HCT116 (cell line): ENCODE measurements around the gene RACK1. TPM values are rescaled to one million over a fixed set of nuclear protein-coding genes. Genes with fewer than 3 reads are reported as not detected.

ENCODE experiments used
- ATAC-seq: fragments of 200-7000 bp; cut with Tn5 transposase; 2 replicates; pipeline ENCODE4 v1.9.1; 2020; ENCODE audit warnings: mild to moderate bottlenecking, moderate library complexity
- BruUV-seq: library from RNA; stranded (reverse); fragments of 400-500 nt; replicated peaks from 2 replicates; lab custom pipeline; 2021; lab: Mats Ljungman, UMichigan
- CTCF ChIA-PET: fragments of 300-600 bp; sonication (Branson Sonifier 250); formaldehyde crosslinking; loops from one replicate; lab custom pipeline; 2021; ENCODE audit warnings: antibody characterized with exemption; lab: Charles Lee
- POLR2A ChIA-PET: fragments of 300-600, 350-600 bp; sonication (Branson Sonifier 250); formaldehyde crosslinking; loops from one replicate; lab custom pipeline; 2021; ENCODE audit warnings: antibody characterized with exemption; lab: Charles Lee
- RAD21 ChIA-PET, 2 experiments: fragments of 300-600 bp; sonication (Branson Sonifier 250); formaldehyde crosslinking; loops; one replicate each; lab custom pipeline; 2023; ENCODE audit warnings: low total read pairs in 2 of 2; ENCODE audit not compliant: uncharacterized antibody in 2 of 2, unreplicated experiment in 2 of 2, low non-redundant PET in 1 of 2; lab: Charles Lee
- DNase-seq: peaks from one replicate; pipeline ENCODE4 v3.0.0-alpha.2; 2010; ENCODE audit warnings: low read depth, low spot score
- H2AFZ ChIP-seq: fragments of 200-600 bp; shearing (Covaris generic), sonication (generic); 2 replicates; pipeline ENCODE4 v1.6.1; 2017; ENCODE audit warnings: low read depth, mixed run types, mixed read lengths, antibody characterized with exemption, low read length; ENCODE audit not compliant: poor library complexity, severe bottlenecking
- H3K27ac ChIP-seq: 2 replicates; pipeline ENCODE4 v1.5.1; 2012; ENCODE audit warnings: low read depth, low read length
- H3K27me3 ChIP-seq: fragments of 200-600 bp; sonication (generic); 2 replicates; pipeline ENCODE4 v1.6.1; 2016; ENCODE audit warnings: mixed run types, low read length, mixed read lengths; ENCODE audit not compliant: insufficient read depth
- H3K36me3 ChIP-seq, 2 experiments: fragments of 200-500 bp in 1 of 2; fragments of 200-600 bp in 1 of 2; sonication (Bioruptor generic) in 1 of 2; sonication (generic) in 1 of 2; 2 replicates each; pipeline versions ENCODE4 v1.5.1 to v1.6.1; 2014 to 2016; ENCODE audit warnings: low read length in 2 of 2, inconsistent platforms in 1 of 2, mixed read lengths in 1 of 2, mixed run types in 1 of 2; ENCODE audit not compliant: insufficient read depth in 2 of 2, control insufficient read depth in 1 of 2
- H3K4me1 ChIP-seq, 2 experiments: fragments of 200-600 bp in 1 of 2; sonication (generic) in 1 of 2; 2 replicates each; pipeline versions ENCODE4 v1.5.1 to v1.6.1; 2012 to 2017; ENCODE audit warnings: low read length in 2 of 2, inconsistent platforms in 1 of 2, mild to moderate bottlenecking in 1 of 2, mixed read lengths in 1 of 2, mixed run types in 1 of 2, moderate library complexity in 1 of 2; ENCODE audit not compliant: insufficient read depth in 2 of 2, control insufficient read depth in 1 of 2
- H3K4me2 ChIP-seq: fragments of 200-600 bp; sonication (generic); 2 replicates; pipeline ENCODE4 v1.6.1; 2017; ENCODE audit warnings: mixed run types, low read length, mixed read lengths
- H3K4me3 ChIP-seq, 2 experiments: fragments of 200-600 bp in 1 of 2; sonication (generic) in 1 of 2; replicated peaks in 1 of 2; 2 replicates each; pipeline ENCODE4 v1.5.1; 2011 to 2016; ENCODE audit warnings: low read length in 2 of 2, control low read depth in 1 of 2, low read depth in 1 of 2, mild to moderate bottlenecking in 1 of 2, mixed read lengths in 1 of 2, mixed run types in 1 of 2
- H3K79me2 ChIP-seq: fragments of 200-600 bp; sonication (generic); 2 replicates; pipeline ENCODE4 v1.6.1; 2017; ENCODE audit warnings: mild to moderate bottlenecking, mixed run types, low read length, moderate library complexity, mixed read lengths; ENCODE audit not compliant: insufficient read depth
- H3K9ac ChIP-seq: fragments of 200-600 bp; sonication (generic); 2 replicates; pipeline ENCODE4 v1.6.1; 2016; ENCODE audit warnings: low read length, mixed read lengths
- H3K9me2 ChIP-seq: fragments of 200-600 bp; sonication (generic), shearing (Covaris generic); 2 replicates; pipeline ENCODE4 v1.6.1; 2017; ENCODE audit warnings: mixed run types, mild to moderate bottlenecking, moderate library complexity; ENCODE audit not compliant: insufficient read depth
- H3K9me3 ChIP-seq, 2 experiments: fragments of 200-500 bp in 1 of 2; fragments of 200-600 bp in 1 of 2; sonication (Bioruptor generic) in 1 of 2; sonication (generic) in 1 of 2; 2 replicates each; pipeline ENCODE4 v1.6.1; 2014 to 2017; ENCODE audit warnings: low read length in 2 of 2, mixed read lengths in 2 of 2, inconsistent platforms in 1 of 2, low read depth in 1 of 2, mild to moderate bottlenecking in 1 of 2, mixed run types in 1 of 2, moderate library complexity in 1 of 2; ENCODE audit not compliant: control insufficient read depth in 1 of 2, insufficient read depth in 1 of 2
- H4K20me1 ChIP-seq: fragments of 200-600 bp; sonication (generic), shearing (Covaris generic); 2 replicates; pipeline ENCODE4 v1.6.1; 2017; ENCODE audit warnings: mixed run types, mild to moderate bottlenecking, moderate library complexity; ENCODE audit not compliant: insufficient read depth
- CEBPB ChIP-seq: IDR thresholded peaks from 2 replicates; pipeline ENCODE4 v1.6.1; 2012; ENCODE audit warnings: low read depth
- EGR1 ChIP-seq: IDR thresholded peaks from 2 replicates; pipeline ENCODE4 v1.6.1; 2012; ENCODE audit warnings: low read depth
- FOSL1 ChIP-seq: IDR thresholded peaks from 2 replicates; pipeline ENCODE4 v1.6.1; 2012; ENCODE audit warnings: low read depth
- POLR2A ChIP-seq: IDR thresholded peaks from 2 replicates; pipeline ENCODE4 v1.7.0; 2011; ENCODE audit warnings: borderline replicate concordance; ENCODE audit not compliant: insufficient read depth, insufficient read length; ENCODE audit errors: extremely low read depth
- POLR2AphosphoS5 ChIP-seq: IDR thresholded peaks from 2 replicates; pipeline ENCODE4 v1.6.1; 2011; ENCODE audit warnings: mild to moderate bottlenecking, low read depth, low read length, moderate library complexity
- TCF7L2 ChIP-seq: IDR thresholded peaks from 2 replicates; pipeline ENCODE4 v1.7.0; 2011; ENCODE audit warnings: borderline replicate concordance, inconsistent platforms; ENCODE audit not compliant: insufficient read depth, insufficient read length; ENCODE audit errors: extremely low read depth
- ZFX ChIP-seq: fragments of 450-650 bp; IDR thresholded peaks from 2 replicates; pipeline ENCODE4 v1.6.1; 2017
- intact Hi-C: fragments of 100-400 bp; cut with micrococcal nuclease; formaldehyde crosslinking; loops from 2 replicates; pipeline ENCODE4 v1.10.0; 2022
- total RNA-seq: library from RNA; stranded (reverse); gene quantifications from one replicate; pipeline ENCODE4 v1.2.1, GENCODE V29; 2021; ENCODE audit not compliant: unreplicated experiment
- TF ChIP-seq, protein P1 (sequence below): IDR thresholded peaks from 2 replicates; pipeline ENCODE4 v1.6.1; 2012
- TF ChIP-seq, protein P2 (sequence below): IDR thresholded peaks from 2 replicates; pipeline ENCODE4 v1.6.1; 2011; ENCODE audit warnings: mild to moderate bottlenecking, low read length, moderate library complexity; ENCODE audit not compliant: insufficient replicate concordance; ENCODE audit errors: extremely low read depth

RACK1 gene
- total RNA-seq, 1 experiment from 2014 or later, result 2,432 TPM

DNA sequence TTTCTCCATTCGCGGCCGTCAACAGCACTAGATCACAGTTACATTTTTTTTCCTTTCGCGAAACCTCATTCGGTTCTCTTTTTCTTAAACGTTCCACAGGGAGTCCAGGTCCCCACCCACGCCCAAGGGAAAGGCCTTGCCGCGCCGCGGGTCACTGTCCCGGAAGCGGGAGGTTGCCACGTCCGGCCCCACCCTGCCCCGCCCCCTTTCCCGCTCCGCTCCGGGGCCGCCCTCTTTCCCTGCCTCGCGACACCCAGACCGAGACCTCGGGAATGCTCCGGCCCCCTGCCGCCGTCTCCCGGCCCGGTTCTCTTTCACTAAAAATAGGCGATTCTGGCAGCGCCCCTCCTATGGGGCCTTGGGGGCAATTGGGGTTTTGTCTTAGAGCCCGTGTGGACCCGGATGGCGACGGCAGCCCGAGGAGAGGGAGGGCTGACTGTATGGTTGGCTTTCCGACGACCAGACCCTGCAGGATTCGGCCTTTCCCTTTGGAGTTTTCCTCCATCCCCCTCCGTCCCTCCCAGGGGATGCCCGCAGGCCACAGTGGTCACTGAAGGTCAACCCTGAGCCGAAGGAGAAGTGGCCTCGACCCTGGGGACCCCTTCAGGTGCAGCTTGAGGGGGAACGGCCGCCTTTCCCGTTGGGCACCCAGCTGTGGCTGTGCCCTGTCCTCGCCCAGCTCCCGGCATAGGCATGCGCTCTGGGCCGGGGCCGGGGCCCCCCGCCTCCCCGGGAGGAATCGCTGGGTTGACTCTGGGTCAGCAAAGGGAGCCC, 2.8 kb upstream of the RACK1 start:
- TF ChIP-seq, protein P1, sequence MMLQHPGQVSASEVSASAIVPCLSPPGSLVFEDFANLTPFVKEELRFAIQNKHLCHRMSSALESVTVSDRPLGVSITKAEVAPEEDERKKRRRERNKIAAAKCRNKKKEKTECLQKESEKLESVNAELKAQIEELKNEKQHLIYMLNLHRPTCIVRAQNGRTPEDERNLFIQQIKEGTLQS, result no peak
- TF ChIP-seq EGR1 (no peak), POLR2AphosphoS5 (peak; percentile 83), TCF7L2 (peak; percentile 41), POLR2A (peak; percentile 19), CEBPB (no peak), ZFX (peak; percentile 63), FOSL1 (no peak)
- TF ChIP-seq, protein P2, sequence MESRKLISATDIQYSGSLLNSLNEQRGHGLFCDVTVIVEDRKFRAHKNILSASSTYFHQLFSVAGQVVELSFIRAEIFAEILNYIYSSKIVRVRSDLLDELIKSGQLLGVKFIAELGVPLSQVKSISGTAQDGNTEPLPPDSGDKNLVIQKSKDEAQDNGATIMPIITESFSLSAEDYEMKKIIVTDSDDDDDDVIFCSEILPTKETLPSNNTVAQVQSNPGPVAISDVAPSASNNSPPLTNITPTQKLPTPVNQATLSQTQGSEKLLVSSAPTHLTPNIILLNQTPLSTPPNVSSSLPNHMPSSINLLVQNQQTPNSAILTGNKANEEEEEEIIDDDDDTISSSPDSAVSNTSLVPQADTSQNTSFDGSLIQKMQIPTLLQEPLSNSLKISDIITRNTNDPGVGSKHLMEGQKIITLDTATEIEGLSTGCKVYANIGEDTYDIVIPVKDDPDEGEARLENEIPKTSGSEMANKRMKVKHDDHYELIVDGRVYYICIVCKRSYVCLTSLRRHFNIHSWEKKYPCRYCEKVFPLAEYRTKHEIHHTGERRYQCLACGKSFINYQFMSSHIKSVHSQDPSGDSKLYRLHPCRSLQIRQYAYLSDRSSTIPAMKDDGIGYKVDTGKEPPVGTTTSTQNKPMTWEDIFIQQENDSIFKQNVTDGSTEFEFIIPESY, result peak; percentile 88
- peak; percentile 62 for DNase-seq
- Histone ChIP-seq H3K4me2 (peak overlapping the region; percentile 98), H3K9me2 (no peaks in the 10 kb centered on the region), H3K9ac (peak overlapping the region; percentile 93), H3K9me3 (no peaks in the 10 kb centered on the region), H2AFZ (no peak overlapping the region), H3K27ac (peak overlapping the region; percentile 96), H4K20me1 (peaks cover 8% of the 10 kb centered on the region; the same call in 1 of the 2 replicates), H3K4me1 (peaks cover 24 to 51% of the 10 kb centered on the region in 2 experiments), H3K36me3 (peaks cover 9 to 35% of the 10 kb centered on the region in 2 experiments), H3K79me2 (peaks cover 90% of the 10 kb centered on the region), H3K27me3 (no peaks in the 10 kb centered on the region), H3K4me3 (peak overlapping the region; percentile 88 to 92)
- TSS peak; percentile 55 for BruUV-seq
- intact Hi-C loops, result no loop called here
- POLR2A ChIA-PET, result interaction anchor here (1.2 to 3.6 kb wide), 4 partner anchors 9 to 39 kb away, joined by 4 to 19 read pairs (median 10); partner anchors contain the start of gene TRIM41
- ATAC-seq, result peak; percentile 71
- RAD21 ChIA-PET, result no interaction called here
- CTCF ChIA-PET, result no interaction called here
